Epithelial cell of proximal tubule (primary cell): ENCODE measurements around the gene NTM. TPM values are rescaled to one million over a fixed set of nuclear protein-coding genes. Genes with fewer than 3 reads are reported as not detected.

Source experiments
- DNase-seq: peaks from one replicate; pipeline ENCODE4 v3.0.0-alpha.2; 2011; ENCODE audit warnings: low read depth
- H3K4me3 ChIP-seq: 2 replicates; pipeline ENCODE4 v1.5.1; 2011; ENCODE audit warnings: low read depth, mild to moderate bottlenecking, low read length
- total RNA-seq: library from RNA; depleted of rRNA; stranded (reverse); fragments of >200 nt; gene quantifications from 2 replicates; pipeline ENCODE4 v1.2.3, GENCODE V29; 2015
- TF ChIP-seq, protein P1 (sequence below): conservative IDR thresholded peaks from 2 replicates; pipeline ENCODE4 v1.5.1; 2012; ENCODE audit warnings: low read depth, mild to moderate bottlenecking, low read length

The NTM gene
- total RNA-seq, 1 donor from 2014 or later, result 5.3 TPM

- no peak for DNase-seq
- TF ChIP-seq, protein P1, sequence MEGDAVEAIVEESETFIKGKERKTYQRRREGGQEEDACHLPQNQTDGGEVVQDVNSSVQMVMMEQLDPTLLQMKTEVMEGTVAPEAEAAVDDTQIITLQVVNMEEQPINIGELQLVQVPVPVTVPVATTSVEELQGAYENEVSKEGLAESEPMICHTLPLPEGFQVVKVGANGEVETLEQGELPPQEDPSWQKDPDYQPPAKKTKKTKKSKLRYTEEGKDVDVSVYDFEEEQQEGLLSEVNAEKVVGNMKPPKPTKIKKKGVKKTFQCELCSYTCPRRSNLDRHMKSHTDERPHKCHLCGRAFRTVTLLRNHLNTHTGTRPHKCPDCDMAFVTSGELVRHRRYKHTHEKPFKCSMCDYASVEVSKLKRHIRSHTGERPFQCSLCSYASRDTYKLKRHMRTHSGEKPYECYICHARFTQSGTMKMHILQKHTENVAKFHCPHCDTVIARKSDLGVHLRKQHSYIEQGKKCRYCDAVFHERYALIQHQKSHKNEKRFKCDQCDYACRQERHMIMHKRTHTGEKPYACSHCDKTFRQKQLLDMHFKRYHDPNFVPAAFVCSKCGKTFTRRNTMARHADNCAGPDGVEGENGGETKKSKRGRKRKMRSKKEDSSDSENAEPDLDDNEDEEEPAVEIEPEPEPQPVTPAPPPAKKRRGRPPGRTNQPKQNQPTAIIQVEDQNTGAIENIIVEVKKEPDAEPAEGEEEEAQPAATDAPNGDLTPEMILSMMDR, result peak; percentile 47
- no peak overlapping the region for H3K4me3 ChIP-seq
Observed at GRCh38 chr11:132300283-132300682, 929.9 kb downstream of the NTM start.

GRCh38 chr11:132301465-132301864 is 931.0 kb downstream of the NTM start:
- no peak overlapping the region for H3K4me3 ChIP-seq
- DNase-seq, result no peak
- TF ChIP-seq, protein P1, result no peak

- DNase-seq, result no peak
- no peak overlapping the region for H3K4me3 ChIP-seq
- TF ChIP-seq, protein P1, result no peak
Observed at GRCh38 chr11:132301900-132302299, 931.5 kb downstream of the NTM start.

- DNase-seq, result no peak
- TF ChIP-seq, protein P1, result no peak
- no peak overlapping the region for H3K4me3 ChIP-seq
Observed at GRCh38 chr11:132307309-132308020, 937.0 kb downstream of the NTM start.

- H3K4me3 ChIP-seq, result no peak overlapping the region
- DNase-seq, result no peak
- TF ChIP-seq, protein P1, result no peak
Observed at GRCh38 chr11:132310390-132311375, 940.3 kb downstream of the NTM start.

- H3K4me3 ChIP-seq, result no peak overlapping the region
- TF ChIP-seq, protein P1, result no peak
- no peak for DNase-seq
Observed at GRCh38 chr11:132311703-132312102, 941.3 kb downstream of the NTM start.
